DMS 273 (cell line): ENCODE results near the gene MAML3.

Experiments
- DNase-seq: peaks from one replicate; lab custom pipeline; 2025; ENCODE audit not compliant: unreplicated experiment; lab: John Stamatoyannopoulos, UW

MAML3 gene

DNA sequence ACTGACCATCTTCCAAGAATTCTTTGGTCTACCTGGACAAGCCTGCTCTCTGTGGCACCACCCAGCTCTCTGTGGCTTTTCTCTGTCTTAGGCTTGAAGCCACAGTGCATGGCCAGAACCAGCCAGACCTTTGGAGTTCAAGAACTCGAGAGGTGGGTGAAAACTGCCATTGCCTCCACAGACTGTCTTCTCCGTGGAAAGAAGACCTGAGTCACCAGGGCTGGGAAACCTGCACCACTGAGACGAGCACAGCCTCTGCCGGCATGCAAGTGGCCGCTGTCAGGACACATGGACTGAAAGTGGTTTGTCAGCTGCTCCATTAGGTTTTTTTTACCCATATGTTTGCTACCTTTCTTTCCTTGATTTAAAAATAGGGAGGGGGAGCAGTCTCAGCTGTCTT is 413.9 kb downstream of the MAML3 start:
- DNase-seq = no peak

DNA sequence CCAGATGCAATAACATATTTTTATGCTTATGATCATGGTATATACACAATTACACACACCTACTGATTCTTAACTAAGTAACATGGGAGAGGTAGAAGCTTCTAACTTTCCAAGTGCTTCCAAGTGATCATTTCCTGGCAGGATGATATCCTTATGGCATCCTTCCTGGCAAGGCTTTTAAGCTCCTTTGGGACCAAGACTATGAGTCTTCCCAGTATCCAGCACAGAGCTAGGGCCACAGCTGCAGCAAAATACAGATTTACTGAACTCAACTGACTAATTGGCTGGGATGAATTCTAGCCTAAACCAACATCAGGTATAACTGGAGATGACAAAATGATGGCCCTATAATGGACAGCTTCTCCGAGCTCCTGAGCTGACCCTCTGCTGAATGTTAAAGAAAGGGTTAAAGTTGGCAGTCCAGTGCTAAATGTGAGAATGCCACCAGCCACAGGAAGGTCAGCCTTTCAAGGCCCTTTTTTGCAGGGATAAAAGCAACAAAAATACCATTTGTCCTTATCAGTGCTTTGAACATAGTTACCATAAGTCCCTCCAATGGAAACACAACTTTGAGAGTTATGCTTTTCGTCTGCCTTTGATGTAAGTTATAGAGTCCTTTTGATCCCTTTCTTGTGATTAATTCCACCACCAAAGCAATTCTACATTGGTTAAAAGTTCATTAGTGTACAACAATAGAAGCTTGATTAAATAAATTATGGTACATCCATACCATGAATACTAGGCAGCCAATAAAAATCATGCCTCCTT is 415.0 kb downstream of the MAML3 start:
- DNase-seq = peak; percentile 10

DNA sequence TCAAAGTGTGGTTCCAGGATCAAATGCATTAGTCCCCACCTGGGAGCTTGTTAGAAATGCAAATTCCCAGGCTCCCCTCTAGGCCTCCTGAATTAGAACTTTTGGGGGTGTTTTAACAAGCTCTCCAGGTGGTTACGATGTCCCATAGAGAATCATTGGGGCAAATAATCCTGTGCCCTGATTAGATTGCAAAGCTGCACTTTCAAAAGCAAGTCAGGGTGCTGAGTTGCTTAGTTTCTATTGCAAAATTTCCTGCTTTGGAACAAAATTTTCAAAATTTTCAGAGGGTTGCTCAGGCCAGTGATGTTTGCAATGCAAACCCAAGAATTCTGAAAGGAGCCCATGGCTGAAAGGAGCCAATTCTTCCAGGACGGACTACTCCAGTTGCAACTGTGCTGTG is 417.3 kb downstream of the MAML3 start:
- DNase-seq = no peak

DNA sequence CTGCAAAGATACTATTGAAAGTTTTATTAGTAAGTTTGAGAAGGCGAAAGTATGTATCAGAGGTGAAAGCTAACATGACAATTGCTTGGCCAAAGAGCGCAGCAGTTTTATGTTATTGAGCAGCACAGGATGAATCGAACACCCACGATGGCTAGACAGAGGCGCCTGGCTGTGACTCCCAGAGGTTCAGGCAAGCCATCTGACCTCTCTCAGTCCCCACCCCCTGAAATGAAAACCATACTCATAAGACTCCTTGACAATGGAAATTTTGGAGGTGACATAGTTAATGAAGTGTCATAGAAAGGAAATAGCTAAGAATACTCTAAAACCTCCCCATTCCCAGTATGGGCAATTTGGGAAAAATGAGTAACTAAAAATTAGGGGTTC is 417.7 kb downstream of the MAML3 start:
- no peak for DNase-seq

DNA sequence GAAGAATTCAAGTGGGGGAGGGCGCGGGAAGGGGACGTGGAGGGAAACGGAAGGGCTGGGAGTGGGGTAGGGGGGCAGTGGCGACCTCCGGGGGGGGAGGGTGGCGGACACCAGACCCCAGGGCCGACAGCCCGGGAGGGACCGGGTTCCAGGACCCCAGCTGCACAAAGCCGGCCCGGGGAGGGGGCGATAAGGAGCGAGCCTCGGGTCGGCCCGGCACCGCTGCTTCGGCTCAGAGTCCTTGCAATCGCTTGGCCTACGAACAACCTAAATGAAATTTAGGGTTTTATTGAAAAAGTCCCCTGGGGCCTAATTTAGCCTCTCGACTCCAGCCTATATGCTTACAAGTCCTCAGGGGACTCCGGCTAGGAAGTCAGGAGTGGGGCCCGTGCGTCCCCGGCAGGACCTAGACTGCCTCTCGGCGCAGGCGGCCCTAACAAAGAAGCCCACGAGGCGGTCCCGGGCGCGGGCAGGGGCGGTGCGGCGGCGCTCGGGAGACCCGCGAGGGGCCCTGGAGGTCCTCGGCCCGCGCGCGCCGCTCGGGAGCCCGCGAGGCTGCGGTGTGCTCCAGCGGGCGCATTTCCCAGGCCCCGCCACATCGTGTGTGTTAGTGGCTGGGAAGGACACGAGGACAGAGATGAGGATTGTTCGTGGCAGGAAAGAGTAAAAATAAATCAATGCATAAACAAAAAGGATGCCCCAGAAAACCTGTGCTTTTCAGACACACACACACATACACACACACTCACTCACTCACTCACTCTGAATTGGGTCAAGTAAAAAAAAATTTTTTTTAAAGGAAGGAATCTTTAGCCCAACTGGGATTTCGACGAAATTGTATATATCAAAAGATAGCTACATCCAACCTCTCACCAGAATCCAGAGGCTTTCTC is 418.4 kb downstream of the MAML3 start:
- peak; percentile 39 for DNase-seq

DNA sequence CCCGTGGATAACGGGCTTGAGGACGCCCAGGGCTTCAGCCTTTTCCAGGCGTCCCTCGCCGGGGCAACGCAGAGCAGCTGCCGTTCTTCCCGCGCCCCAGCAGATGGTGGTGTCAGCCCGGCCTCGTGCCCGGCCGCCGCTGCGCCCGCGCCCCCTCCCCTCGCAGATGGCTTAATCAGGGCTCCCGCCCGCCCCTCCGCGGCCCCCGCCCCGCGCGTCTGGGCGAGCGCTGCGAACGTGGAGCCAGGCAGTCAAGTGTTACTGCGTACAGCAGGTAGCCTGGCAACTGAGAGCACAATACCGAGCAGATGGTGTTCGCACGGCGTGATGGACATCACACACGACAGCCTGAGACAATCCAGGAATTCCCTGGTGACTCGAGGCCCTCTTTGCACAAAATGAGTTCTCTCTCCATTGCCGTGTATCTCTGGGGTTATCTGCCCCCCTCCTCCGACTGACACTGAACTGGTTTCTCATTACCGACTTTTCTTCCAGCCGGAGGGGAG is 419.1 kb downstream of the MAML3 start:
- peak; percentile 97 for DNase-seq

DNA sequence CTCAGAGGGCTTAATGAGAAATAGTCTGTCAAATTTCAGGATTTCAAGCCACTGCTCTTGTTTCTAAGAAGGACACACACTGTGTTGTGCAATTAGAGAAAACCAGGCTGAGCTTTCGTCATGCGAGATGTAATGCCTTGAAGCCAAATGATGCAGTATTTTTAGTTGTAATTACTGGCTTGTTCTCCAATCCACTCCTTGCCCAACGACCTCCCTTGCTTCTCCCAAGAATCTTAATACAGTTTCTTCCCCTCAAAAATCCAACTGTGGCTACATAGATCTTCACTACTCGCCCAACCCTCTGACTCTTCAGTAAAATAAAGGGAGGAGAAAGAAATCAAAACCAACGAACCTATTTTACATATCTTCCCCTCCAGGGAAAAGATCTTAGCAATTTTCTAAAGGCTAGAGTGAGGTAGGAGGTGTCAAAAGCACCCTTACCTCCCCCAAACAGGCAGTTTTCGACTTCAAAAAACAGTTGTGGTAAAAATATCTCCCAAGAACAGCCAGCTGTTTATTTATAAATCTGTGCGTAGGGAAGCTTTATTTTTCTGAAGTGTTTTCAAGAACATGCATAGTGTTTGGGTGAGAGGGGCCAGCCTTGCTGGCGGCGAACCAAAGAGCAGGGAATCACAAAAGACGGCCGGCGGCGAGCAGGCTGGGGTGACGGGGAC is 419.6 kb downstream of the MAML3 start:
- peak; percentile 30 for DNase-seq

DNA sequence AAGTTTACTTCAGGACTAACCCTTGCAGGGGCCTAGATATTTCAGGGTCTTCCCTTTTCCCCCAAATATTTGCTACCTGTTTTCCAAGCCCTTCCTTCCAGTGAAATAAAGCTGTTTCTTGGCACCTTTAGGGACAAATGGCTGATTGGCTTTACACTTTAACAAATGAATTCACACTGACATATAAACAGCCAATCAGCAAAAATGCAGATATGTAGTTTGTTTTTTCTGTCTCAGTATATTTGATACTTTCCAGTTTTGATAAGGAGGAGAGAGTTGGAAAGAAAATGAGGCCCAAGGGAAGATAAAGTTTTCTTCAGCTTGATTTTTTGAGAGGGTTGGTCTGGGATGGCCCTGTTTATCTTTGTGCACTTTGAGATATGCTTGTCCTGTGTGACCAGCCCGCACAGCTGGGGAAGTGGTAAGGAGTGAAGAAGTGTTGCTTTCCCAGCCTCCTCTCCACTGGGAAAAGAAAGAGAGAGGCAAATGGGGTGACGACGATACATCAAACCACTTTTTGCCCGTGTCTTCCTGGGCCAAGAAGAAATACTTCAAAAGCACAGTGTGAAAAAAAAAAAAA is 420.9 kb downstream of the MAML3 start:
- no peak for DNase-seq

DNA sequence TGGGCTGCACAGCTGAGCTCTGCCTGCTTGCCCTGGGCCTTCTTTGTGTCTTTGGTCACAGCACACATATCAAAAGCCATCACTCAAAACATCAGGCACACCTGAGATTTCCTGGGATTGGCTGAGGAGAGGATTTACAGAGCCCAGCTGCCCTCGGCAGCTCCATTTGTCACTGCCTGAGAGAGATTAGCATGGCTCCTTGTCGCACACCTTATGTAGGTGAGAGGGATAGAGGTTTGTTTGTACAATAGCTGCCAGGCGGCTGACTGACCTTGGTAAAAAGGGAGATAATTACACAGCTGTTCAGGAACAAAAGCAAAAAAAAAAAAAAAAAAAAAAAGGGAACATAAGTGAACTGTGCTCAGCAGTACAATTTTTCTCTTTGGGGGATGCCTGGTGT is 425.1 kb downstream of the MAML3 start:
- DNase-seq = no peak

DNA sequence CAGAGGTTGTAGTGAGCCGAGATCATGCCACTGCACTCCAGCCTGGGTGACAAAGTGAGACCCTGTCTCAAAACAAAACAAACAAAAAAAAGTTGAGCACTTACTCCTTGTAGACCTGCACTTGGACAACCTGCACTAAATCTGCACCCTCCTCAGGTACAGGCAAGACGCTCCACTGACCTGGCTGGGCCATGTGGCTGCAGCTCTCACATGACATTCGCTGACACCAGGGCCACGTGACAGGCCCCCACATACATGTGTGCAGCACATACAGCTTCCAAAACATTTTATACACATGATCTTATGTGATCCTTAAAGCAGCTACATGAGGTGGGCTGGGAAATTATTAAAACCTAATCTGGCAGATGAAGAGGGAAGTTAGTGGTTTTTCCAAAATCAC is 425.8 kb downstream of the MAML3 start:
- DNase-seq = no peak

DNA sequence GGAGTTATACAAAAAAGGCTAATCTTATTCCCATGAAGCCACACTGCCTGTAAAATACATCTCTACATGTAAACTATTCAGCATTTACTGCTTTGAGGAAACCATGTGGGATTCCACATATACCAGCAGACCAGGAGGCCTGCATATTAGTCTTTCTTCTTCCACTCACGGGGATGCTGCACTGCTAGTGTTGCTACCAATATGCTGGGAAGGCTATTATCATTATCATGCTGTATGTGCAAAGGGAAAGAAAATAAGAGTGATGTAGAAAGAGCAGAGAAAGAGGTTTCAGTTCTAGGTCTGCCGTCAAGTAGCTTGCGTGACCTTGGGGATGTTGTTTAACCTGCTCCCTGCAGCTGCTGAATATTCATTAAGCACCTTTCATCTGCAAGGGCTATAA is 427.4 kb downstream of the MAML3 start:
- DNase-seq = no peak

DNA sequence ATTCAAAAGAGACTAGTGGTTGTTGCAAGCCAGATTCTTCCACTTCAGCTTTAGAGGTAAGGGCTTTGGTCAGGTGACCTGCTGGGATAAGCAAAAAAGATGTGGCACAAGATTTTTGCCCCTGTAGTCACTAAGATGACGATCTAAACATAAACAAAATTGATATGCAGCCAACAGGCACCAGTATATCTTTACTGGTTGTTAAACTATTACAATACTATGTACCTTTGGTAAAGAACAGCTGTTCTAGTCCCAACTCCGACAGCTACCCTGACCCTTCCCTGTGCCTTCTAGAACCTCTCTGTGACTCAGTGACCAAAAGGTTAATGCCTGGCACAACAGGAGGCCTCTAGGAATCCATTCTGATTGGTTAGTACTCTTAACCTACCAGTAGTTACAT is 428.7 kb downstream of the MAML3 start:
- no peak for DNase-seq

DNA sequence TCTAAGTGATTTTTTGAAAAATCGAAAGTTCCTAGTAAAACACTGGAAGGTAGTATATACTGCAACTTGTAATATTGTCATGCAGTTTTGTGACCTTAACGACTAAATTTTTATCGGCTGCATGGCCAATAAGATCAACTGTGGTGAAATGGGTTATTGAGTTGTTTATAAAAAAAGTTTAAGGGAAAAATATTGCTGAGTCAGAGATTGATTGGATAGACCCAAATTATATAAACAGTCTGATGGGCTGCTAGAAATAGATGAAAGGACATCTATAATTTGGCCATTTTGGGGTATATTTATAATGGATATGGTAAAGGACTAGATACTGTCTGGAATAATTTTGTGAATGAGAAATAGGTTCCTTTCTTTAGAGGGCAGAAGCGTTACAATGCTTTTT is 432.2 kb downstream of the MAML3 start:
- DNase-seq = no peak

DNA sequence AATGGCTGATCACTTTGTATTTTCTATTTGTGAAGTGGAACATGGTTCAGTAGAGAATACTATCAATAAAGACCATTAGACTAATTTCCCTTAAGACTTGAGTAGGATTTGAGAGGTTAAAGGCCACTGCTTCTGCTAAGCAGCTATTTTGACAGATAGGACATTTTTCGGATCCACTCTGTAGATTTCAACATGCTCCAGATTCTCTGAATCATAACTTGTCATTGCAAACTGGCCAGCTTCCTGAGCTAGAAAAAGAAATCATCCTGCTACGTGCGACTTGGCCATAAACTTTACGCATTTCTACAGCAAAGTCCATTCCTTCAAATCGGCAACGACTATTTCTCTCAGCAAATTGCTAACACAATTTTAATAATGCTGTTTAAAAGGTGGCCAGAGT is 433.2 kb downstream of the MAML3 start:
- DNase-seq = no peak

DNA sequence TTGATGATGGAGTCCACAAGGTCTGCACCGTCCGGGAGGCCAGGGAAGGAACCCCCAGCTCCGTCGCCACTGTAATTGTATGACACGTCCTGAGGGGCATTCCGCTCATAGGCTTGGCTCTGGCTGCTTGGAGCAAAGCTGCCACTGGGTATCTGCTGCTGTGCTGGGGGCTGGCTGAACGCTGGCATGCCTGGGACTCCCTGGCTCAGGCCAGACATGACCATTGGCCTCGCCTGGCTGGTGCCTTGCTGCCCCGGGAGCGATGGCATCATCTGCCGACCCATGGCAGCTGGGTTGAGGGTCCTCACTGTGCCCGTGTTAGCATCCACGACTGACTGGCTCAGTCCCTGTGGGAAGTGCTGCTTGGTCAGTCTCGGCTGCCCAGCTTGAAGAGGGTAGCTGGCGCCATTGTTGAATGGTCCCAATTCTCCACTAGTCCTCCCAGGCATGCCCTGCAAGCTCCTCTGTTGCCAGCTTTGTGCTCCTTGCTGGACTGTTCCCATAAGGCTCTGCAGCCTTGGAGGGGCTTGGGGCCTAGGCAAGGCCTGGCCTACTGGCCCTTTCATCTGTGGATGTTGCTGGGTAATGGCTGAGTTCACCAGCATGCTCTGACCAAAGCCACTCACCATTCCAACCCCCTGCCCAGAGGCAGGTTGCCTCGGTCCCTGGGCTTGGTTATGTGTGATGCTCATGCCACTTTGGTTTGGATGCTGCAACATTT is 434.4 kb downstream of the MAML3 start:
- no peak for DNase-seq

DNA sequence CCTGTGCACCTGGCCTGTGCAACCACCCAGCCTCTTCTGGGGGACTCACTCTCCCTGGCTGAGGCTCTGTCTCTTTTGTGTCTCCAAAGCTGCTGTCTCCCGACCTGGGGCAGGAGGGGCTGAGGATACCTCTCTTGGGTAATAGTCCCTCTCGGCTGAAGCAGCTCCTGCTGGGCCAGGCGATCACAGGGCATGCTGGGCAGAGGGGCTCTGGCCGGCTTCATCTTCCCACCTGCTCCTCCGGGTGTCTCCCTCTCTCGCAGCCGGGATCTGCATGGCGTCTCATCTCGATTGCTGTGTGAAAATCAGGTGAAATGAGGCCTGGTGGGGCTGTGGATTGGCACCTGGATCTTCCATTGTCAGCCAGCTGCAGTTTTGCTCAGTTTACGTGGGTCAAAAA is 435.2 kb downstream of the MAML3 start:
- DNase-seq = no peak

DNA sequence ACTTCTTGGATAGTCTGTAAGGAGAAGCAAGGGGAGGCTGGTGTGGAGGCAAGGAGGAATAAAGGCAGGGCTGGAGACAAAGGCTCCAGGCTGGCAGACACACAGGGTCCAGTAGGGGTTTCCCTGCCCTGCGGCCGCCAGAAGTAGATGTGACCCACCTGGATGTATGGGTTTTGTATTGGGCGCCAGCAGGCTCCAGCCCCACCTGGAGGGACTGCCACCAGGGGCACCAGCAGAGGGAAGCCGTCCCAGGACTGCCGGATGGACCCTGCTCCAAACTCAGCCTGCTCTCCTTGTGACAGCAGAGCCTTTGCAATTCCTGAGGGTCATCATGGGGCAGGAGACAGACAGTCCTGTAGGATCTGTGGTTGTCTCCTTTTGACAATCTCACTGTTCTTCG is 435.6 kb downstream of the MAML3 start:
- DNase-seq = no peak

DNA sequence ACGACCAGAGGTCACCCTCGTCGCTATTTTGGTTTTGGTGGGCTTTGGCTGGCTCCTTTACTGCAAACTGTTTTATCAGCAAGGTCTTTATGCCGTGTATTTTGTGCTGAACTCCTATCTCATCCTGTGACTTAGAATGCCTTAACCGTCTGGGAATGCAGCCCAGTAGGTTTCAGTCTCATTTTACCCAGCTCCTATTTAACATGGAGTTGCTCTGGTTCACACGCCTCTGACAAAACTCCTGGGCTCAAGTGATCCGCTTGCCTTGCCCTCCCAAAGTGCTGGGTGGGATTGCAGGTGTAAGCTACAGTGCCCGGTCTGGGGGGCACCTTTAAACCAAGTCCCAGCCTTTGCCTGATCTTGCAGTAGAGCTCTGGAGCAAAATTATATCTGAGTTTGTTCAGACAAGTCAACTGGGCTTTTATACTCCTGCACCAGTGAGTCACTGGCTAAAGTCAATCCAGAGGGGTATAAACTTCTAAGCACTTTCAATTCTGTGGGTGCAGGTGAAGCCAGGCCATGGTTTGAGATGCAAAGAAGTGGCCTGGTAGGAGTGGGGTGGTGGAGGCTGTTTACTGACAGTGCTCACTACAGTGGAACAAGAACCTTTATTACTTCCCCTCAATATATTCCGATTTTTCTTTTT is 438.1 kb downstream of the MAML3 start:
- DNase-seq = no peak

DNA sequence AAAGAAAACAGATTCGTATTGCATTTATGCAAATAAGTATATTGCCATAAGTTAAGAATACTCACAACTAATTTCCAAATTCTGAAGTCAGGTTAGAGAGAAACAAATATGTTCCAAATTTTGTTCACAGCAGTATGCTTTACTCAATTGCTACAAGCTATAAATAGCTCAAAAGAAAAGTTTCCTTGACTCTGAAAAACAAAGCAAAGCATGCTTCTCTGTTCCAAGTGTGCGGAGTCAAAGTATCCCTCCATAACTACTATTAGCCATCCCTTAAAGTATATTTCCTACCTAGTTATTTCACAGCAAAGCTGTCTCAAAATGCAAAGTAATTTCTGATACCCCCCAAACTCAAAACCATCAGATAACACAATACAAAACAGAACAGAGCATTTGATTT is 441.1 kb downstream of the MAML3 start:
- DNase-seq = no peak

DNA sequence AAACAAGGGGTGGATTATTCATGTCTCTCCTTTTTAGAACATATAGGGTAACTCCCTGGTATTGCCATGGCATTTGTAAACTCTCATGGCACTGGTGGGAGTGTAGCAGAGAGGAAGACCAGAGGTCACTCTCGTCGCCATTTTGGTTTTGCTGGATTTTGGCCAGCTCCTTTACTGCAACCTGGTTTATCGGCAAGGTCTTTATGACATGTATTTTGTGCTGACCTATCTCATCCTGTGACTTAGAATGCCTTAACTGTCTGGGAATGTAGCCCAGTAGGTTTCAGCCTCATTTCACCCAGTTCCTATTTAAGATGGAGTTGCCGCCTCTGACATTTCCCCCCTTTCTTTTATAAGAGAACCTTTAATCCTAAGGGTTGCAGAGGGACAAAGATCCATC is 442.5 kb downstream of the MAML3 start:
- no peak for DNase-seq
